MM.1S (cell line): ENCODE results near the gene OCIAD2.

Source experiments
- EZH2 ChIP-seq: fragments of 300-600 bp; sonication (generic); optimal IDR thresholded peaks from 2 replicates; pipeline ENCODE3; 2017; ENCODE audit warnings: low read depth, mild to moderate bottlenecking, antibody characterized with exemption, low read length, mixed read lengths
- EZH2phosphoT487 ChIP-seq: fragments of 300-600 bp; sonication (generic); IDR thresholded peaks from 2 replicates; pipeline ENCODE4 v1.6.1; 2018; ENCODE audit warnings: antibody characterized with exemption, low read length
- TF ChIP-seq, protein P1 (sequence below): fragments of 300-600 bp; sonication (generic); IDR thresholded peaks from 2 replicates; pipeline ENCODE4 v1.5.1; 2016; ENCODE audit warnings: antibody characterized with exemption, low read length, mixed read lengths

DNA sequence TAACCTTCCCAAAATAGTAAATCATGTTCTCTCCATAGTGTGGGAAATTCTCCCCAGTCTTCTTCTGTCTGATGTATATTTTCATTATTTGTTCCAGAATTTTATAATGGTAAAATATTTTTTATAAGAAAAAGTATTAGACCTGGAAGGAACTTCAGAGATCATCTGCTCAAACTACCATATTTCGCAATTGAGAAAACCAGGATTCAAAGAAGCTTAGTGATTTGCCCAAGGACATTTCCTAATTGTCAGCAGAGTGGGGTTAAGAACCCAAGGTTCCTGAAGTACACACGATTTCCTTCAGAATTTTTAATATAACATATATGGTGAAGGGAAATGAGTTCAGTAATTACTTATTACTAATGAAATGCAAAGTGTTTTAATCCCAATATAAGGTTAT lies 51.6 kb downstream of the OCIAD2 start:
- TF ChIP-seq, protein P1, sequence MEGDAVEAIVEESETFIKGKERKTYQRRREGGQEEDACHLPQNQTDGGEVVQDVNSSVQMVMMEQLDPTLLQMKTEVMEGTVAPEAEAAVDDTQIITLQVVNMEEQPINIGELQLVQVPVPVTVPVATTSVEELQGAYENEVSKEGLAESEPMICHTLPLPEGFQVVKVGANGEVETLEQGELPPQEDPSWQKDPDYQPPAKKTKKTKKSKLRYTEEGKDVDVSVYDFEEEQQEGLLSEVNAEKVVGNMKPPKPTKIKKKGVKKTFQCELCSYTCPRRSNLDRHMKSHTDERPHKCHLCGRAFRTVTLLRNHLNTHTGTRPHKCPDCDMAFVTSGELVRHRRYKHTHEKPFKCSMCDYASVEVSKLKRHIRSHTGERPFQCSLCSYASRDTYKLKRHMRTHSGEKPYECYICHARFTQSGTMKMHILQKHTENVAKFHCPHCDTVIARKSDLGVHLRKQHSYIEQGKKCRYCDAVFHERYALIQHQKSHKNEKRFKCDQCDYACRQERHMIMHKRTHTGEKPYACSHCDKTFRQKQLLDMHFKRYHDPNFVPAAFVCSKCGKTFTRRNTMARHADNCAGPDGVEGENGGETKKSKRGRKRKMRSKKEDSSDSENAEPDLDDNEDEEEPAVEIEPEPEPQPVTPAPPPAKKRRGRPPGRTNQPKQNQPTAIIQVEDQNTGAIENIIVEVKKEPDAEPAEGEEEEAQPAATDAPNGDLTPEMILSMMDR: no peak
- TF ChIP-seq EZH2phosphoT487 (no peak), EZH2 (no peak)
